GM12864 (cell line): Measurements from ENCODE around the gene PON3.

Experiments used
- DNase-seq: peaks from one replicate; pipeline ENCODE4 v3.0.0-alpha.2; 2011; ENCODE audit warnings: low read depth
- H3K4me3 ChIP-seq: 2 replicates; pipeline ENCODE4 v1.5.1; 2011; ENCODE audit warnings: mild to moderate bottlenecking, low read depth, low read length, control low read depth
- CTCF ChIP-seq: IDR thresholded peaks from 2 replicates; pipeline ENCODE4 v1.5.1; 2011; ENCODE audit warnings: low read depth, mild to moderate bottlenecking, moderate library complexity, low read length, control low read depth, inconsistent platforms; ENCODE audit errors: missing control alignments

The PON3 gene

GRCh38 chr7:95316588-95316987, 79.6 kb downstream of the PON3 start:
- DNase-seq, result no peak
- no peak for TF ChIP-seq CTCF
- H3K4me3 ChIP-seq, result no peak overlapping the region

- no peak for TF ChIP-seq CTCF
- DNase-seq, result no peak
- no peak overlapping the region for H3K4me3 ChIP-seq
These were observed 83.6 kb downstream of the PON3 start for GRCh38 chr7:95312561-95312960.

GRCh38 chr7:95311389-95311788, 84.8 kb downstream of the PON3 start:
- no peak for TF ChIP-seq CTCF
- no peak for DNase-seq
- no peak overlapping the region for H3K4me3 ChIP-seq

GRCh38 chr7:95309951-95310350, 86.2 kb downstream of the PON3 start:
- no peak overlapping the region for H3K4me3 ChIP-seq
- no peak for DNase-seq
- no peak for TF ChIP-seq CTCF
